Skeletal muscle tissue (tissue), 4 donors: Measurements from ENCODE around the gene SAP30. TPM values are rescaled to one million over a fixed set of nuclear protein-coding genes. Genes with fewer than 3 reads are reported as not detected.

Experiments used
- H3K27ac ChIP-seq: one replicate; pipeline ENCODE4 v1.7.0; 2013; ENCODE audit warnings: mild to moderate bottlenecking, low read depth, low read length, inconsistent platforms
- H3K27me3 ChIP-seq, 3 donors: one replicate each; pipeline ENCODE4 v1.7.0; 2013; ENCODE audit warnings: low read length in 3 of 3; ENCODE audit not compliant: control insufficient read depth in 3 of 3, insufficient read depth in 3 of 3
- H3K36me3 ChIP-seq, 3 donors: one replicate each; pipeline ENCODE4 v1.7.0; 2013; ENCODE audit warnings: low read length in 3 of 3; ENCODE audit not compliant: control insufficient read depth in 3 of 3, insufficient read depth in 3 of 3
- H3K4me1 ChIP-seq, 3 donors: one replicate each; pipeline ENCODE4 v1.7.0; 2013; ENCODE audit warnings: low read length in 3 of 3, mild to moderate bottlenecking in 3 of 3; ENCODE audit not compliant: control insufficient read depth in 3 of 3, insufficient read depth in 3 of 3
- H3K4me3 ChIP-seq, 3 donors: one replicate each; pipeline ENCODE4 v1.7.0; 2013; ENCODE audit warnings: low read length in 3 of 3
- H3K9ac ChIP-seq, 3 donors: one replicate each; pipeline ENCODE4 v1.7.0; 2013; ENCODE audit warnings: low read length in 3 of 3, mild to moderate bottlenecking in 3 of 3, moderate library complexity in 2 of 3, low read depth in 1 of 3
- H3K9me3 ChIP-seq, 3 donors: one replicate each; pipeline ENCODE4 v1.7.0; 2013; ENCODE audit warnings: low read length in 3 of 3; ENCODE audit not compliant: control insufficient read depth in 3 of 3
- total RNA-seq: library from RNA; depleted of rRNA; stranded (reverse); fragments of >200 nt; gene quantifications from one replicate; pipeline ENCODE4 v1.2.3, GENCODE V29; 2014
- donor health status: Osteomylitis.

SAP30 gene
- total RNA-seq, 1 donor from 2014 or later = 6.3 TPM

- H3K4me1 ChIP-seq = no peaks in the 10 kb centered on the region
- H3K27ac ChIP-seq = no peak overlapping the region
Observed at GRCh38 chr4:173386751-173387150, 16.0 kb downstream of the SAP30 start.

GRCh38 chr4:173391701-173392100, 20.9 kb downstream of the SAP30 start:
- Histone ChIP-seq H3K9me3 (no peaks in the 10 kb centered on the region), H3K36me3 (no peaks in the 10 kb centered on the region), H3K27me3 (no peaks in the 10 kb centered on the region), H3K4me1 (no peaks in the 10 kb centered on the region), H3K27ac (no peak overlapping the region), H3K9ac (no peak overlapping the region), H3K4me3 (no peak overlapping the region)

More at GRCh38 chr4:173386751-173387150, 16.0 kb downstream of the SAP30 start:
- Histone ChIP-seq H3K9me3 (no peaks in the 10 kb centered on the region), H3K27me3 (no peaks in the 10 kb centered on the region), H3K4me3 (no peak overlapping the region), H3K36me3 (no peaks in the 10 kb centered on the region), H3K9ac (no peak overlapping the region)

GRCh38 chr4:173397604-173398003, 26.9 kb downstream of the SAP30 start:
- H3K4me3 ChIP-seq = no peak overlapping the region
- H3K9ac ChIP-seq = no peak overlapping the region
- H3K9me3 ChIP-seq = no peaks in the 10 kb centered on the region
- H3K27ac ChIP-seq = no peak overlapping the region
- H3K36me3 ChIP-seq = no peaks in the 10 kb centered on the region
- H3K4me1 ChIP-seq = no peaks in the 10 kb centered on the region
- no peaks in the 10 kb centered on the region for H3K27me3 ChIP-seq

GRCh38 chr4:173398220-173398619, 27.5 kb downstream of the SAP30 start:
- Histone ChIP-seq H3K4me3 (no peak overlapping the region), H3K9me3 (no peaks in the 10 kb centered on the region), H3K4me1 (no peaks in the 10 kb centered on the region), H3K27ac (no peak overlapping the region), H3K27me3 (no peaks in the 10 kb centered on the region), H3K36me3 (peaks cover 0 to 3% (median 0%) of the 10 kb centered on the region in 3 donors), H3K9ac (no peak overlapping the region)

GRCh38 chr4:173398779-173399415, 28.1 kb downstream of the SAP30 start, which contains the start of gene SCRG1:
Gene SCRG1, minus strand, starts transcription at chr4:173399116. Its CDS starts 7,702 bp downstream, at chr4:173391414.
- H3K4me3 ChIP-seq = no peak within 1 kb of the TSS
- H3K9ac ChIP-seq = no peak within 1 kb of the TSS
- no peak within 1 kb of the TSS for H3K27ac ChIP-seq
- H3K9me3 ChIP-seq = no peaks in the 10 kb centered on the region
- peaks cover 0 to 4% (median 0%) of the 10 kb centered on the region in 3 donors for H3K36me3 ChIP-seq
- no peaks in the 10 kb centered on the region for H3K27me3 ChIP-seq
- H3K4me1 ChIP-seq = no peaks in the 10 kb centered on the region

GRCh38 chr4:173401063-173401462, 30.3 kb downstream of the SAP30 start:
- no peak overlapping the region for H3K4me3 ChIP-seq
- no peaks in the 10 kb centered on the region for H3K27me3 ChIP-seq
- H3K27ac ChIP-seq = no peak overlapping the region
- H3K36me3 ChIP-seq = peaks cover 0 to 4% (median 0%) of the 10 kb centered on the region in 3 donors
- no peaks in the 10 kb centered on the region for H3K4me1 ChIP-seq
- no peaks in the 10 kb centered on the region for H3K9me3 ChIP-seq
- H3K9ac ChIP-seq = no peak overlapping the region

- H3K4me3 ChIP-seq = no peak overlapping the region
- H3K4me1 ChIP-seq = no peaks in the 10 kb centered on the region
- no peaks in the 10 kb centered on the region for H3K9me3 ChIP-seq
- no peaks in the 10 kb centered on the region for H3K27me3 ChIP-seq
- H3K27ac ChIP-seq = no peak overlapping the region
- H3K9ac ChIP-seq = no peak overlapping the region
- peaks cover 0 to 4% (median 0%) of the 10 kb centered on the region in 3 donors for H3K36me3 ChIP-seq
Observed at GRCh38 chr4:173403051-173403450, 32.3 kb downstream of the SAP30 start.

GRCh38 chr4:173404296-173404865, 33.6 kb downstream of the SAP30 start:
- H3K9me3 ChIP-seq = no peaks in the 10 kb centered on the region
- H3K27ac ChIP-seq = no peak overlapping the region
- H3K9ac ChIP-seq = no peak overlapping the region
- no peaks in the 10 kb centered on the region for H3K27me3 ChIP-seq
- H3K36me3 ChIP-seq = peaks cover 0 to 4% (median 0%) of the 10 kb centered on the region in 3 donors
- no peaks in the 10 kb centered on the region for H3K4me1 ChIP-seq
- H3K4me3 ChIP-seq = no peak overlapping the region

GRCh38 chr4:173405840-173406606, 35.3 kb downstream of the SAP30 start:
- H3K27ac ChIP-seq = no peak overlapping the region
- peaks cover 0 to 7% (median 0%) of the 10 kb centered on the region in 3 donors for H3K36me3 ChIP-seq
- H3K9me3 ChIP-seq = no peaks in the 10 kb centered on the region
- no peaks in the 10 kb centered on the region for H3K27me3 ChIP-seq
- H3K4me3 ChIP-seq = no peak overlapping the region
- H3K9ac ChIP-seq = no peak overlapping the region
- H3K4me1 ChIP-seq = no peaks in the 10 kb centered on the region

GRCh38 chr4:173410079-173410478, 39.3 kb downstream of the SAP30 start:
- H3K36me3 ChIP-seq = peaks cover 0 to 3% (median 0%) of the 10 kb centered on the region in 3 donors
- H3K9me3 ChIP-seq = no peaks in the 10 kb centered on the region
- H3K27me3 ChIP-seq = no peaks in the 10 kb centered on the region
- H3K27ac ChIP-seq = no peak overlapping the region
- H3K9ac ChIP-seq = no peak overlapping the region
- no peak overlapping the region for H3K4me3 ChIP-seq
- no peaks in the 10 kb centered on the region for H3K4me1 ChIP-seq
